ENCODE data around the gene F2.
"Not testable (repeated sequence)": the region's sequence is repeated elsewhere in the genome, so short reads cannot be mapped to it uniquely, and the experiment has no call there.

F2 gene

DNA sequence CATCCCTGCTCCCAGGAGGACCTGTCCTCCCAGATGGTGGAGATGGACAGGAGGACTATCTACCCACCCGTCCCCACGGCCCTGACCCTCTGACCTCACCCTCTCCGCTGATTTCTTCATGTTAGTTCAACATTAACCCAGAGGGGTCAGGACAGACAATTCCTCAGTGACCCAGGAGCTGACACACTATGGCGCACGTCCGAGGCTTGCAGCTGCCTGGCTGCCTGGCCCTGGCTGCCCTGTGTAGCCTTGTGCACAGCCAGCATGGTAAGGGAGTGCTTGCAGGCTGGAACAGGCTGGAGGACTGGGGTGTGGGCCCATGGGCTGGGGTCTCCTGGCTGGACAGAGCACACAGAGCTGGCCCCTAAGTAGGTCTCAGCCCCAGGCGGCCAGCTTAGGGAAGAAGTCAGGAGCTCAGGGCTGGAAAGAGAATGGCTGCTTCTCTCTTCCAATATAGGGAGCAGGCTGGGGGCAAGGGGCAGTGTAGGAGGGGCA is at the start of gene F2:
TSS of gene F2 (plus strand) at position 166 of the 495 bp plus-strand sequence. CDS start at position 189, 23 bp downstream.
- no peak for DNase-seq (ENCODE audit: low read depth)

DNA sequence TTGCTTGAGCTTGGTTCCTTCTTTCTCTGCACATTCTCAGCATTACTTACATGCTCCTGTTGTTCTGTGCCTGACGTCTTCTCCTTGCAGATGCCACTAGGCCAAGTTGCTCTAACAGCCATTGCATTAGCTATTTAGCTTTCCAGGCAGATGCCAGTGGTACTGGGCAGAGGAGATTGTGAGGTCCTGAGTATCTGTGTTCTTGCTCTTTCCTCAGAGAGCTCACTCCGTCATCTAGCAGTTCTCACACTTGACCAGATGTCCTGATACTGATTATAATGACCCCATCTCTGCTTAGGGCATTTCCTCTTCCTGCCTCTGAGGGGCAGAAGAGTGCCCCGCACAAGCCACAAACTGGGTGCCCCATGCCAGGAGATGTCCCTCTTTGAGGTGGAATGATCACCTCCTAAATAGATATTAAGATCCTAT is 49.3 kb upstream of the F2 start:
- no peak for DNase-seq (ENCODE audit: low read depth)

DNA sequence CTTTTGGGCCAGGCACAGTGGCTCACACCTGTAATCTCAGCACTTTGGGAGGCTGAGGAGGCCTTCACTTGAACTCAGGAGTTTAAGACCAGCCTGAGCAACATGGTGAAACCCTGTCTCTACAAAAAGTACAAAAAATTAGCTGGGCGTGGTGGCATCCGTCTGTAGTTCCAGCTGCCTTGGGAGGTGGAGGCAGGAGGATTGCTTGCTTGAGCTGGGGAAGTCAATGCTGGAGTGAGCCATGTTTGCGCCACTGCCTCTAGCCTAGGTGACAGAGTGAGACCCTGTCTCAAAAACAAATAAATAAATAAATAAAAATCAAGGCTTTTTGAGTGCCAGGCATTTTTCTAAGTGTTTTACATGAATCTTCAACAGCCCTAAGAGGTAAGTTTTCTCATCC is 48.5 kb upstream of the F2 start:
- not testable (repeated sequence) for DNase-seq (ENCODE audit: low read depth)

DNA sequence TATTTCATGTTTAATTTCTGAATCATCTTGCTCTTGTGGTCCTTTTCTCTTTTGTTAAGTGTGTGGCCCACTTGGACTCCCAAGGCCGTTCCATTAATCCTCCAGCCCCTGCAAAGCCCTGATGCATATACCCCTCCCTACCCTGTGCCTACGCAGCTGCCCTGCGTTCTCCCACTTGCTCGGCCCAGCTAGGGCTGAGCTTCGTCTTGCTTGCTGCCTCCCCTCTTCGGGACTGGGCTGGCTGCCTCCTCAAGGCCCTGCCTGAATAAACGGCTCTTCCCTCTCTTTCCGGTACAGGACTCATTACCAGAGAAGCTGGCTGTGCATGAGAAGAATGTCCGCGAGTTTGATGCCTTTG is 47.1 kb upstream of the F2 start:
- no peak for DNase-seq (ENCODE audit: low read depth)

DNA sequence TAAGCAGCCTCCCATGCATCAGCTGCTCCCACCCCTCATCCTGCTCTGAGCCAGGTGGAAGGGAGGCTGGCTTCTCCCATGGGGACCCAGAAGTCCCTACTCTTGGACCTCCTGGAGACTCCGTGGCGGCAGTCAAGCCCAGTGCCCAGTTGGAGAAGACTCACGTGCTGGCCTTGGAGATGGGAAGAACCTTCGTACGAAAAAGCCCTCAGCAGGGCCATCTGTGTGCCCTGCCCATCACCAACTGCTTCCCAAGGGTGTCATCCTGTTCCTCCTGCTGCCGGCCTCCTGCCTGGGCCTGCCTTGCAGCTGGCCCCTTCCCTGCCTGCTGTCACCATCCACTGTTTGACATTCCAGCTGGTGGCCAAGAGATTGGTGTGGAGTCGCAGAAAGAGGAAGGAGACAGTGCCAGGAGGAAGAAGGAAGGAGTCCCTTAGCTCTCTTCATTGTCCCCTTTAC is 46.6 kb upstream of the F2 start:
- DNase-seq (ENCODE audit: low read depth), result no peak

DNA sequence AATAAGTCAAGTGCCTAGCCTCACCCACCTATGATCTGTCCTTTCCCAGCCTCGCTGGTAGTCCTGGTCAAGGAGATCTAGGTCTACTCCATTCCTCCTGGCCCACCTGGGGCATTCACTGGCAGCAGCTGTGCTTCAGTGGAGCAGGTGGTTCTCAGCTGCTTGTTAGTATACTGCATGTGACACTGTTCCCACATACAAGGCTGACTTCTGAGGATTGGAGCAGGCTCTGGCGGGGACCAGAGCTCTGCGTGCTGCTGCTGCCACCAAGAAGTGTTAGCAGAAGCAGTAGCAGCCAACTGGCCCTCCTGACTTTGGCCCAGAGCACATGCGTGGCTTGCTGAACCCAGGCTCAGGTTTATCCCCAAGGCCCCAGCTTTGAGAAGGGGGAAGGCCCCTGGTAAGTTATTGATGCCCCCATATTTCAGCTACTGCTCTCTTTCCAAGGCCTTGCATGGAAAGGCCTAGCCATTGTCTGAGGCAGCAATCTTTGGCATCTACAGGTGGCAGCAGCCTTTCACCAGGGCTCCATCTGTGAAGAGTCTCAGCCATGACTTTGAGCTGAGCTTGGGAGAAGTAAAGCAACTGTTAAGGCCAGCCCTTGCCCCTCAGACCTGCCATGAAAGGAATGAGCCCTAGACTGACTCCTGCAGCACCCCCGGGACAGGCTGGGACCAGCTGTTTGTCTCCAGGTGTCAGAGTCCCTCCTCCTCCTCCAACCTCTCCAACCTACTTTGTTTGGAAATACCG is 45.1 kb upstream of the F2 start:
- no peak for DNase-seq (ENCODE audit: low read depth)

DNA sequence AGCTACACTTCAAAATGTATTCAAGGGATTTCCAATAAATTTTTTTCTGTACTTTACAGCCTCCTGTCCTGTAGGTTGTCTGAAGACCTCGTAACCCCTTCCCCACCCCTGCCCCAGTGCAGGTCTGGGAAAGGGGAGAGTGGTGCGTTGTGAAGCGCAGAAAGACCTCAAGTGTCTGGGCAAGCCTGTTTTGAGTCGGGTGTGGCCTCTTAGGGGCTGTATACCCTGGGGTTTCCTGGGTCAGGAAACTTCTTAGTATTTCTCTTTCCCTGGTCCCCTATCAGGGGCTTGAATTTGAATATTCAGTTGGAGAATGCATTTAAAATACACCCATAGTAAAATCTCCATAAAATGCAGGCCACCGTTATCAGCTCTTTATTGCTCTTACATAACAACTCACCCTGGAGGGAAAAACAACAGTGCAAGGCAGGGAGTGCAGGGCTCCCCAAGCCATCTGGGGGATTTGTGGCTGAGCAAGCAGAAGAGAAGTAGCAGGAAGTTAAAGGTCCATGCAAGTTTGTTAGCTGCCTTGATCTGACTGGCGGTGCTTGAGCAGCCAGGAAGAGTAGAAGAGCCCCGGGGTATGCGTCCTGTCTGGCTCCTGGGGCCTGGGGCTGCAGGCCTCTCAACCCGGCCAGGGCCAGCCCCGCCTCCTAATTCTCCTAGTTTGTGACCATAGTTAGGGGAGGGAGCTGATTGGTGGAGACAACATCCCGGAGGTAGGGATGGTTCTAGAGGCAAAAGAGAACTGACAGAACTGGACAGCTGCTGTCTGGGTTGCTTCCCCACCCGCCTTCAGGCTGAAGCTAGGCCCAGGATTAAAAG is 44.3 kb upstream of the F2 start:
- DNase-seq (ENCODE audit: low read depth), result no peak

DNA sequence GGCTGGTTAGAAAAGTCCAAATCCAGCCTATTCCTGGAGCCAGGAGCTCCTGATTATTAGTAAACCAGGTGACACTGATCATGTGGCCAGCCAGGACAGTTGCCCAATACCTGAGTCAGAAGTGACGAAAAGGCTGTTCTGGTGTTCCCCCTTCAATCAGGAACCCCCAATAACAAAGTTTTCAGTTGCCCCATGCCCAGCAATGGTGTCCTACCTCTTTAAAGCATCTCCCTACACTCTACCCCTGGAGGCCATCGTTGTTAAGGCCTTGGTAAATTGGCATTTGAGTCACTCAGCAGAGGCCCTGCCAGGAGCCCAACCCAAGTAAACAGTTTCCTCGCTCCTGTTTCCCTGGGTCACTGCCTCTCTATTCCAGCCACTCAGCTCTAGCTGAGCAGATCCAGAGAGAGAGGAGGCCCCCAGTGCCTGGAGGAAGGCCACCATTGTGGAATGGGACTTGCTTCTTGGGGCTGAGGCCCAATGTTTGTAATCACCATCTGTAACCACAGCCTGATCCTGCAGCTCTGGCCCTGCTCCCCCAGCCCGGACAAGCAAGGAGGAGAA is 43.6 kb upstream of the F2 start:
- DNase-seq (ENCODE audit: low read depth), result no peak

DNA sequence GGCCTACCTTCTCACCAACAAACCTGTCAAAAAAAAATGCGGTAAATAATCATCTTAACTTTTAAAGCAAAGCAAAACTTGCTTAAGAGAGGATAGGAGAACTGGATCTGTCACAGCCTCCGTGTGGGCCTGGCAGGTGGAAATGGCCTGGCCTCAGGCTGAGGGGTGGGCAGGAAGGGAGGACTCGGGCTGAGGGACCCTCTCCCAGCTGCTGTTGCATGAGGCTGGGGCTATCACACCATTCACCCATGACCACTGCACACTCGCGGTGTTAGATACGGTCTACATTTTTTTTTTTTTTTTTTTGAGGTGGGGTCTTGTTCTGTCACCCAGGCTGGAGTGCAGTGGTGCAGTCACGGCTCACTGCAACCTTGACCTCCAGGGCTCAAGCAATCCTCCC is 43.1 kb upstream of the F2 start:
- no peak for DNase-seq (ENCODE audit: low read depth)

DNA sequence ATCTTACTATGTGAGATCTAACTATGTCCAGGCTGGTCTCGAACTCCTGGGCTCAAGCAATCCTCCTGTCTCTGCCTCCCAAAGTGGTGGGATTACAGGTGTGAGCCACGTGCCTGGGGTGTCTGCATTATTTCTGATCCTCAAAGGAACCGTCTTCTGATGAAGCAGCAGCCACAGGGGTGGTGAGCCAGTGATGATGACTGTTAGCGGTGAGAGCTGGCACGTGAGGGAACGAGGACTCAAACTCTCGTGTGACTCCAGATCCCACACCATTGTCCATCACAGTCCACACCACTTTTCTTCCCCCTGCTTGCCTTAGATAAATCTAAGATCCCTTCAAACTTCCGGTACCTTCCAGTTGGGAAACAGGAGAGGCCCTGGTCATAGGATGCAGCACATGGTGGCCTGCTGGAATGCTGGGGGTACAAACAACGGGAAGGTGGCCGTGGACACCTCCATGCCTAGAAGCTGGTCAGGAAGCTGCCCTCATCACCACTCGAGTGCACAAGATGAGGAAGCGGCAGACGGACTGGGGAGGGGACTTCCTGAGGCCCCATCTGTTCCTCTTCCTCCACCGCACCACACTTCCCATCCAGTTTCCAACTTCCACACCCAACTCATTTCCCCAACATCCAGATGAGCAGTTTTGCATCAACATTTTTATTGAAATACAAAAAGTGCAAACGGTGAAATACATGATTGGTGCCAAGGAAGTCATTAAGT is 42.4 kb upstream of the F2 start:
- no peak for DNase-seq (ENCODE audit: low read depth)

DNA sequence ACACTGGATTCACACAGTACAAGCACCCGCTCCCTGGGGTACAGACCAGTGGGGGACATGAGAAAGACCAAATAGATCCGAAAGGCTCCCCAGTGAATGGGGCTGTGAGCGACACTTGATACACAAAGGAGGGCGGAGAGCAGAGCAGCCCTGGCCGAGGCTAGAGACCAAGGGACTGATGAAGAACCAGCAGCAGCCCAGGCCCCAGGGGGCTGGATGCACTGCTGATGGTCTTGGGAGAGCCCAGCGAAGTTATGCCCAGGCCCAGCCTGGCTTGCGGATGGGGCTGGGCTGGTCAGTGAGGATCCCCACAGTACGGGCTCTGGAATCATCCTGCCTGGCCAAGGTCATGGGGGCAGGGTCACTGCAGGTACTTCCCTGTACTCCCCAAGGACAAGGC is 41.8 kb upstream of the F2 start:
- no peak for DNase-seq (ENCODE audit: low read depth)

DNA sequence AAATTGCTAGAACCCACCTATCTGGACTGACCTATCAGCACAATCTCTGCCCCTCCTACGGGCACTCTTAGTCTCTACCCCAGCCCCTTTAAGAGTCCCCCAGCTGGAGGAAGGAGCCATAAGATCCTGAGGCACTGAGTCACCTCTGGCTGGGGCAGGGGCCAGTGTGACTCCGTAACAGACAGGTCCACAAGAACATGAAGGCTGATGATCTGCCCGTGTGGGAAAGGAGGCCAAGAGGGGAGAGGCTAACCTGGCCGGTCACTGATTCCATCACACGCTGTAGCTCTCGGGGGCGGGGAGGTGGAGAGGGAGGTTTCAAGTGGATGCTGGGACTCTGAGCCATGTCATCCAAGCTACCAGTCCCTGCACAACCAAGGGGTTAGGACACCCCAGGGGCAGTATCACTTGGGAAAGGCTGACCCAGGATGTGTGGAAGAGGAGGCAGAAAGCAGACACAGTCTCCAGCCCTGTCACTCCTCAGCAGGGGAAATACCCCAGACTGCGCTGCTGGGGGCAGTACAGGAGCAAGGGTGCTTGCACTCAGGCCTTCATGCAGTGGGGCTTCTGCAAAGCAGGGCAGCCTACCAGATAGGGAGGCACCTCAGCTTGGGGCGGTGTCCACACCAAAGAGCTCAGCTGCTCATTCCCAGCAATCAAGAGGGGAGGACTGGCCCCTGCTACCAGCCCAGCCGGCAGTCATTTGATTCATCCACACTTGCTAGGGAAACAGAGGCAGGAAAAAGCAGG is 40.8 kb upstream of the F2 start:
- DNase-seq (ENCODE audit: low read depth), result no peak

DNA sequence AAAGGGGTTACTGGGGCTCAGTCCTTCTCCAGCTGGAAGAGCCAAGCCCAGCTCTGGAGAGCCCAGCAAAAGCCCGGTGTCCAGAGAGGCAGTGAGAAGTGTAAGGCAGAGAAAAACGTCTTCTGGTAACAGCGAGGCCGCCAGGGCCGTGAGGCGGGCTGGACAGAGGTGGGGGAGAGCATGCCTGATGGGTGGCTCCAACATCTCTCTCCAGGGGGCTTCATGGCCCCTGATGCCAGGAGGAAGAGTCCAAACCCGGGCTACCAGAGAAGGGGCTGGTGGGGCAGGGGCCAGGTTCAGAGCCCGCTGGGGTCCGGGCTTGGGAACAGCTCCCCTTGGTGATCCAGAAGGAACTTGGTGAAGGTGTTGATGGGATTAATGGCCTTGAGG is 40.3 kb upstream of the F2 start:
- DNase-seq (ENCODE audit: low read depth), result no peak

DNA sequence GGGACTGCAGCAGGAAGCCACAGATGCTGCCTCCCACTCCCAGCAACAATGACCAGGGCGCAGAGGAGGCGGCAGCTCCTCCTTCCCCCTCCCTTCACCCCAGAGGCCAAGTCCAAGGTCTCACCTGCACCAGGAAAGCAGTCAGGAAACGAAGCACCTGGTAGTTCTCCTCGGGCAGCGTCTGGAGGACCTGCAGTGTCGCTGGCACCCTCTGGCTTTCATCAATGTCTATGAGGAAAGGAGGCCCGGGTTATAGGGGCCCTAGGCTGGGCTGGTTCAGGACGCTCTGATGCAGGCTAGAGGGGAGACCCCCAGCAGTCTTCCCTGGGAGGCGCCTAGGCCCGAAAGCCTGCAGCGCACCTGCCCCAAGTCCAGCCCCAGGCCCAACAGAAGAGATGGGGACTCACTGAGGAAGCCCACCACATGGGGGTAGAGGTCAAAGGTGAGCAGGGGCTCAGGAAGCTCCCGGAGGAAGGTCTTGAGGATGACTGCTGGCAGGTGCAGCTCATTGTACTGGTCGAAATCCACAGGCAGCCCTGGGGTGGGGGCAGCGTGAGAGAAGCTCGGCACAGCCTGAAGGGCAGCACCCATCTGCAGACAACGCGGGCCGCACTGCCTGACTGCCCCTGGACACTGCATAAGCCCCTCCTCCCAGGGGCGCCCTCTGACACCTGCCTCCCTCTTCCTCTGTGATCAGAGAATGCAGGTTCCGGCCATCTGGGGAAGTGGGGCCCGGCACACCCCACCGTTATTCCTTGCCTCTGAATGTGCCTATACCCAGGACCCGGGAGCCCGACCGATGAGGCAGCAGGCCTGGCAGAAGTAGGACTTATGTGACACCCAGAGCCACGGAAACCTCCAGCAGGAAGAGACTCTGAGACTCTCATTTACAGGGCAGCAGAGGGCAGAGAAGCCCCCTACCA is 39.5 kb upstream of the F2 start:
- DNase-seq (ENCODE audit: low read depth), result no peak

DNA sequence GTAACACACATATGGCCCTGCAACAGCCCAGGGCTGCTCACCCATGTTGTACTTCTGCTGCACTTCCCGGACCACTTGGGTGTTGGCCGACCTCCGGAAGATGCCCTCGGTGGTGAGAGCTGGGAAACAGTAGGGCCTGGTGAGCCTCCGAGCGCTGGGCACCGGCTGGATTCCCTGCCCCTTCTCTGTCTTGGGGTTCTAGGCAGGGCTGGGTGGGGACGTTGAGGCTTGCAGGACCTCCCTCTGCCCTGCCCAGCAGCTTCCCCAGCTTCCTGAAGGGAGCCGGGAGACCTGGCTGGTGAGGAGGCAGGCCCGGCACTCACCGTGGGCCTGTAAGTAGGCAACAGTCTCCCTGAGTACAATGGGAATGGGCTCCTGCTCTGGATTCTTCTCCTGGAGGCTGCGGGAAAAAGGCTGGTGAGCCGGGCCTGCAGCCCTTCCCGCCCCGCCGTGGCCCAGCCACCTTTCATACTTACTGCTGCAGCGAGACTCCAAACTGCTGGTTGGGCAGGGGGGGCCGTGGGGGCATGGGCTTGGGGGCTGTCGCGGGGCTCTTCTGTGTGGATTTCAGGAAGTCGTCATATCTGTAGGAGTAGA is 38.8 kb upstream of the F2 start:
- DNase-seq (ENCODE audit: low read depth), result no peak

DNA sequence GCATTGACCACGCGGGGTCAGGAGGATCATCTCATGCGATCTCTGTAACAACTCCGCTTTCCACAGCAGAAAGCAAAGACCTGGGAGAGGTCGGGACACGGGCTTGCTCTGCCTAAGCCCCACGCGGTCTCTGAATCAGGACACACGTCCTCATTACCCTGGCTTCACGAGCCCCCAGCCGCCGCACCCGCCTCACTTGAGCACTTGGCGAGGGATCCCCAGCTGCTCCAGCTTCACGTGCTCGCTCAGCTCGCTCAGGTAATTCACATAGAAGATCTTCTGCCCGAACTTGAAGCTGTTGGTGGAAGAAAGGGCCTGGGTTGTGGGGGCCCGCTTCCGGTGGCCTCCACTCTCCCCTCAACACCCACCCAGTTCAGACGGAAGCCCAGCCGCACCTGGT is 38.2 kb upstream of the F2 start:
- DNase-seq (ENCODE audit: low read depth), result no peak

DNA sequence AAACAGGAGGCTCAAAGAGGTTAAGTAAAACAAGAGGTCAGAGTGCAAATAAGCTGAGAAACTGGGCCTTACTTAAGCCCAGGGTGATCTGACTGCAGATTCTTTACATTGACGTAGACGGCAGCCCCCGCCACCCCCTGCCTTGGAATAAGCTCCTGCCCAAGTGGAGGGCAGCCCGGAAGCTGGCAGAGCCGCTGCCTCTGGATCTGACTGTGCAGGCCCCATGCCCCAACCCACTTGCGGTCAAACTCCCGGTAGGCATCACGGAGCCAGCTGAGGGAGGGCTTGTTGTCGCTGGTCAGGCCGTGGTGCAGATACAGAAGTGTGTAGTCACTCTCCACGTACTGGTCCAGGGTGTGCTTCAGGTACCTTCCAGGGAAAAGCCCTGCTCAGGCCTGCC is 37.2 kb upstream of the F2 start:
- no peak for DNase-seq (ENCODE audit: low read depth)

DNA sequence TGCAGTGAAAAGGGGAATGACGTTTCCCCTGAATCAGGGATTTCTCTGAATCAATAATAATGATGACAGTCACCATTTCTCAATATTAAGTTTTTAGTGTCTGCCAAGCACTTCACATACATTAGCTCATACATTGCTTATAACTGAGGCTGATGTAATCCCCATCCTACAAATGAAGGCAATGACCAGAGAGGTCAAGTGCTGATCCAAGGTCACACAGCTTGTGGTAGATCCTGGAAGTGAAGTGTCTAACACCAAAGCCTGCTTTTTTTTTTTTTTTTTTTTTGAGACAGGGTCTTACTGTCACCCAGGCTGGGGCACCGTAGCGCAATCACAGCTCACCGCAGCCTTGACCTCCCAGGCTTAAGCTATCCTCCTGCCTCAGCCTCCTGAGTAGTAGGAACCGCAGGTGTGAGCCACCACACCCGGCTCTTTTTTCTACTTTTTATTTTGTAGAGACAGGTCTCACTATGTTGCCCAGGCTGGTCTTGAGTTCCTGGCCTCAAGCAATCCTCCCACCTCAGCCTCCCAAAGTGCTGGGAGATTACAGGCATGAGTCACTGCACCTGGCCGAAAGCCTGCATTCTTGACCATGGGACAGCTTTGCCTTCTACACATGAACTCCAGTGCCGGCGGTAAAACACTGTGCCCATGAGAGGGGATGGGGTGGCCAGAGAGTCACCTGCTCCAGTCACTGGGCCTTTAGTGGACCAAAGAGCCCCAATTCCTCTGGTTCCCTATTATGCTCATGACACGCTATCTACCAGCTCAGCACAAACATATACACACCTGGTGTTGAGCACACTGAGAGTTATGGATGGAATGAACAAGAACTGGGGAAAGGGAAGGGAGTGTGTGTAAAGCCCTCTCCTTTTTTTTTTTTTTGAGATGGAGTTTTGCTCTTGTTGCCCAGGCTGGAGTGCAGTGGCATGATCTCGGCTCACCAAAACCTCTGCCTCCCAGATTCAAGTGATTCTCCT is 36.0 kb upstream of the F2 start:
- DNase-seq (ENCODE audit: low read depth), result no peak

DNA sequence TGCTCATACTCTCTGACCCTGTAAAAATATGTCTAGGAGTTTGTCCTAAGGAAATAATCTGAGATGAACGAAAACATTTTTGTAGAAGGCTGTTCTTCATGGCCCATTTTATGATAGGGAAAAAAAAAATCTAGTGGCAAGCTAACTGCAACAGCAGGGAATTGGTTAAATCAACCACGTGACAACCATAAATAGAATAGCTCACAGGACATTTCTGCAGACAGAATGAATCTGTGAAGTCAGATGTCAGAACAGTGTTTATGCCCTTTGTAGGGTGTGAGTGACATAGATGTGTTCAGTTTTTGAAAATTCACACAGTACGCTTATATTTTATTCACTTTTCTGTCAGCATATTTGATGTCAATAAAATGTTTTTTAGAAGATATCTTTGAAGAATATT is 34.6 kb upstream of the F2 start:
- DNase-seq (ENCODE audit: low read depth), result no peak

Measured in activated T-helper 1 cell treated with Interleukin-2 at 50 U/mL for 16 hours (primary cell).